GM12891 (cell line): Measurements from ENCODE around the gene FXYD2.
A peak's percentile ranks its signal among the peaks of the same experiment; 100 is the strongest.
"Not testable (repeated sequence)": the region's sequence is repeated elsewhere in the genome, so short reads cannot be mapped to it uniquely, and the experiment has no call there.

Experiments
- DNase-seq: peaks from one replicate; pipeline ENCODE4 v3.0.0; 2011; ENCODE audit warnings: low spot score; ENCODE audit not compliant: insufficient read length
- FAIRE-seq: peaks from 2 replicates; lab custom pipeline; 2011; peaks lifted over from hg19 to GRCh38; lab: Jason Lieb, UNC
- PAX5 ChIP-seq: IDR thresholded peaks from 2 replicates; pipeline ENCODE4 v1.6.1; 2011; ENCODE audit warnings: low read length, moderate library complexity, mild to moderate bottlenecking; ENCODE audit not compliant: insufficient read depth, severe bottlenecking
- POLR2A ChIP-seq: IDR thresholded peaks from 2 replicates; pipeline ENCODE4 v1.6.1; 2011; ENCODE audit warnings: low read depth, low read length, control low read depth
- POLR2AphosphoS5 ChIP-seq: IDR thresholded peaks from 2 replicates; pipeline ENCODE4 v1.6.1; 2011; ENCODE audit warnings: low read depth, low read length, control low read depth
- POU2F2 ChIP-seq: IDR thresholded peaks from 2 replicates; pipeline ENCODE4 v1.6.1; 2011; ENCODE audit warnings: low read depth, mild to moderate bottlenecking, control low read depth, low read length, moderate library complexity
- SPI1 ChIP-seq: IDR thresholded peaks from 2 replicates; pipeline ENCODE4 v1.6.1; 2011; ENCODE audit warnings: low read depth, low read length, control low read depth
- TAF1 ChIP-seq: IDR thresholded peaks from 2 replicates; pipeline ENCODE4 v1.6.1; 2011; ENCODE audit warnings: low read depth, low read length, control low read depth

The FXYD2 gene

GRCh38 chr11:117815262-117815803 is 9.2 kb downstream of the FXYD2 start:
- DNase-seq (peak; percentile 56), FAIRE-seq (peak; percentile 98)
- TF ChIP-seq SPI1 (peak; percentile 92), PAX5 (no peak), POLR2A (no peak; the same call in 1 of the 2 replicates), POU2F2 (no peak), POLR2AphosphoS5 (peak; percentile 2), TAF1 (peak; percentile 48; the same call in 1 of the 2 replicates)

- DNase-seq (no peak), FAIRE-seq (no peak)
- TF ChIP-seq PAX5: peak; percentile 66
- no peak for TF ChIP-seq SPI1
These were observed 9.7 kb downstream of the FXYD2 start for GRCh38 chr11:117814766-117815261.

- TF ChIP-seq TAF1 (no peak), POLR2A (no peak)
- DNase-seq: no peak
- no peak for FAIRE-seq
These were observed 10.3 kb downstream of the FXYD2 start for GRCh38 chr11:117814204-117814765.

- FAIRE-seq: not testable (repeated sequence)
These were observed 14.5 kb downstream of the FXYD2 start for GRCh38 chr11:117810056-117810451.

GRCh38 chr11:117809236-117810055 is 15.1 kb downstream of the FXYD2 start:
- DNase-seq (no peak), FAIRE-seq (peak; percentile 97)
- TF ChIP-seq SPI1: no peak
- TF ChIP-seq POLR2AphosphoS5: no peak
- no peak for TF ChIP-seq PAX5
- TF ChIP-seq POLR2A: no peak
- TF ChIP-seq POU2F2: peak; percentile 20; the same call in 1 of the 2 replicates
- no peak for TF ChIP-seq TAF1

More at GRCh38 chr11:117810056-117810451, 14.5 kb downstream of the FXYD2 start:
- not testable (repeated sequence) for DNase-seq

- peak; percentile 66 for FAIRE-seq
- no peak for TF ChIP-seq POLR2A
- TF ChIP-seq POU2F2: no peak
- no peak for TF ChIP-seq PAX5
- no peak for TF ChIP-seq SPI1
- no peak for TF ChIP-seq POLR2AphosphoS5
- TF ChIP-seq TAF1: no peak
These were observed 15.8 kb downstream of the FXYD2 start for GRCh38 chr11:117808784-117809183.

GRCh38 chr11:117807482-117808327 is 16.8 kb downstream of the FXYD2 start:
- TF ChIP-seq POLR2A (no peak), TAF1 (no peak), POU2F2 (no peak), POLR2AphosphoS5 (no peak), PAX5 (no peak), SPI1 (no peak)
- peak; percentile 89 for FAIRE-seq
- no peak for DNase-seq

More at GRCh38 chr11:117808784-117809183, 15.8 kb downstream of the FXYD2 start:
- DNase-seq: no peak

- FAIRE-seq (no peak), DNase-seq (no peak)
- TF ChIP-seq POLR2AphosphoS5: no peak
- TF ChIP-seq PAX5: no peak
- TF ChIP-seq POU2F2: no peak
- TF ChIP-seq POLR2A: no peak
- TF ChIP-seq SPI1: no peak
- TF ChIP-seq TAF1: no peak
These were observed 17.7 kb downstream of the FXYD2 start for GRCh38 chr11:117806846-117807245.

GRCh38 chr11:117805045-117805444 is 19.5 kb downstream of the FXYD2 start:
- TF ChIP-seq PAX5: no peak
- TF ChIP-seq SPI1: no peak
- no peak for TF ChIP-seq POLR2AphosphoS5
- TF ChIP-seq TAF1: no peak
- TF ChIP-seq POLR2A: no peak
- no peak for TF ChIP-seq POU2F2
- DNase-seq (no peak), FAIRE-seq (no peak)
